Parathyroid adenoma (tissue), 2 donors: ENCODE data around the gene DAZ3.
"Not testable (repeated sequence)": the region's sequence is repeated elsewhere in the genome, so short reads cannot be mapped to it uniquely, and the experiment has no call there.

Experiments
- H2AFZ ChIP-seq: fragments of 300-600 bp; sonication (generic); one replicate; pipeline ENCODE4 v1.7.0; 2017; ENCODE audit warnings: antibody characterized with exemption, mild to moderate bottlenecking
- H3K27ac ChIP-seq: fragments of 300-600 bp; sonication (generic); one replicate; pipeline ENCODE4 v1.7.0; 2017
- H3K27me3 ChIP-seq: fragments of 300-600 bp; sonication (generic); one replicate; pipeline ENCODE4 v1.7.0; 2017; ENCODE audit warnings: low read length; ENCODE audit not compliant: control insufficient read depth, insufficient read depth
- H3K36me3 ChIP-seq: fragments of 300-600 bp; sonication (generic); one replicate; pipeline ENCODE4 v1.7.0; 2017; ENCODE audit warnings: low read length; ENCODE audit not compliant: control insufficient read depth, insufficient read depth
- H3K4me1 ChIP-seq: fragments of 300-600 bp; sonication (generic); one replicate; pipeline ENCODE4 v1.7.0; 2017; ENCODE audit warnings: control low read depth
- H3K4me2 ChIP-seq: fragments of 300-600 bp; sonication (generic); one replicate; pipeline ENCODE4 v1.7.0; 2017; ENCODE audit warnings: low read length
- H3K4me3 ChIP-seq: fragments of 300-600 bp; sonication (generic); one replicate; pipeline ENCODE4 v1.7.0; 2017; ENCODE audit warnings: low read depth, low read length
- H3K79me2 ChIP-seq: fragments of 300-600 bp; sonication (generic); one replicate; pipeline ENCODE4 v1.7.0; 2017; ENCODE audit warnings: control low read depth
- H3K9ac ChIP-seq: fragments of 300-600 bp; sonication (generic); one replicate; pipeline ENCODE4 v1.7.0; 2017; ENCODE audit warnings: mild to moderate bottlenecking
- H3K9me3 ChIP-seq: fragments of 300-600 bp; sonication (generic); one replicate; pipeline ENCODE4 v1.7.0; 2017; ENCODE audit warnings: low read length; ENCODE audit not compliant: control insufficient read depth
- donor health status: primary hyperparathyroidism.

DAZ3 gene, protein sequence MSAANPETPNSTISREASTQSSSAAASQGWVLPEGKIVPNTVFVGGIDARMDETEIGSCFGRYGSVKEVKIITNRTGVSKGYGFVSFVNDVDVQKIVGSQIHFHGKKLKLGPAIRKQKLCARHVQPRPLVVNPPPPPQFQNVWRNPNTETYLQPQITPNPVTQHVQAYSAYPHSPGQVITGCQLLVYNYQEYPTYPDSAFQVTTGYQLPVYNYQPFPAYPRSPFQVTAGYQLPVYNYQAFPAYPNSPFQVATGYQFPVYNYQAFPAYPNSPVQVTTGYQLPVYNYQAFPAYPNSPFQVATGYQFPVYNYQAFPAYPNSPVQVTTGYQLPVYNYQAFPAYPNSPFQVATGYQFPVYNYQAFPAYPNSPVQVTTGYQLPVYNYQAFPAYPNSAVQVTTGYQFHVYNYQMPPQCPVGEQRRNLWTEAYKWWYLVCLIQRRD

DNA sequence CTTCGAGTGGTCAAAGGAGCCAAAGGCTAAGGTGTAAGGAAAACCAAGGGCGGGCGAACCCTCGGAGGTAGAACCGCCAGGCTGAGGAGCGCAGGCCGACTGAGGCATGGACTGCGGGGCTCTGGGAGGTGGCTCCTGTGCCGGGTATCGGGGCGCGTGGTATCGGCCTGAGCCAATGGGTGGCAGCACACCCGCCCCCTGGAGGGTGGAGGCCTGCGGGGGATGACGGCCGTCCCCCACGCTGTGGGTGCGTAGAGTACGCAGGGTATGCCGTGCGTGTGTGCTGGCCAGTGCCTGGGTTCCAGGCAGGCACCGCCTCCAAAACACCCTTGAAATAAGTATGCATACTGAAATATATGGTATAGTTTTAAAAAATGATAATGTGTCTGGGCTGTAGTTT, at the start of gene DAZ3:
TSS of gene DAZ3 (minus strand) at position 101 of the 400 bp plus-strand sequence. CDS start 208 bp downstream, outside the sequence.
- H3K4me2 ChIP-seq, H3K4me3 ChIP-seq, H3K9ac ChIP-seq, H3K27me3 ChIP-seq, H3K36me3 ChIP-seq, H3K4me1 ChIP-seq, H3K27ac ChIP-seq, H2AFZ ChIP-seq, H3K79me2 ChIP-seq, H3K9me3 ChIP-seq: not testable (repeated sequence)

DNA sequence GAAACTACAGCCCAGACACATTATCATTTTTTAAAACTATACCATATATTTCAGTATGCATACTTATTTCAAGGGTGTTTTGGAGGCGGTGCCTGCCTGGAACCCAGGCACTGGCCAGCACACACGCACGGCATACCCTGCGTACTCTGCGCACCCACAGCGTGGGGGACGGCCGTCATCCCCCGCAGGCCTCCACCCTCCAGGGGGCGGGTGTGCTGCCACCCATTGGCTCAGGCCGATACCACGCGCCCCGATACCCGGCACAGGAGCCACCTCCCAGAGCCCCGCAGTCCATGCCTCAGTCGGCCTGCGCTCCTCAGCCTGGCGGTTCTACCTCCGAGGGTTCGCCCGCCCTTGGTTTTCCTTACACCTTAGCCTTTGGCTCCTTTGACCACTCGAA, 20.4 kb upstream of the DAZ3 start, which contains the start of gene DAZ4:
TSS of gene DAZ4 (plus strand) at position 301 of the 400 bp plus-strand sequence. CDS start 208 bp downstream, outside the sequence.
- H3K27me3 ChIP-seq, H3K36me3 ChIP-seq, H3K4me2 ChIP-seq, H3K4me1 ChIP-seq, H3K9ac ChIP-seq, H3K79me2 ChIP-seq, H2AFZ ChIP-seq, H3K27ac ChIP-seq, H3K4me3 ChIP-seq, H3K9me3 ChIP-seq: not testable (repeated sequence)

DNA sequence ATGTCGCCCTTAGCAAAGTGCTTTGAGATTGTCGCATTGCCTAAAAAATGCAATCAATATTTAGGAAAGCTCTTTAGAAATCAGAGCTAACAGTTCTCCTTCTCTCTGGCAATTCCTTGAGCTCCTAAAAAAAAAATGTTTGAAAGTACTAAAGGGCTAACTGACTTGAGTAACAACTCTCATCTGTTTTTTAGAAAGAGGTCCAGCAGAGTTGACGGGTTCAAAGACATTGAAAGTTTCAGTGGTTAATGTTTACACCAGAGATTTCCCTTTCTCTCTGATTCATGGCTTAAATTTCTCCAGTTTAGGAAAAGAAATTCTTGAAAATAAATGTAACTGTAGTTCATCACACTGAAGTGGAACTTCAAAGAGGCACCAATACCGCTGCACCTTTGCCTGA, 11.9 kb upstream of the DAZ3 start:
- not testable (repeated sequence) for H3K27me3 ChIP-seq, H3K79me2 ChIP-seq, H3K9ac ChIP-seq, H3K36me3 ChIP-seq, H3K4me3 ChIP-seq, H2AFZ ChIP-seq, H3K9me3 ChIP-seq, H3K27ac ChIP-seq, H3K4me2 ChIP-seq, H3K4me1 ChIP-seq

DNA sequence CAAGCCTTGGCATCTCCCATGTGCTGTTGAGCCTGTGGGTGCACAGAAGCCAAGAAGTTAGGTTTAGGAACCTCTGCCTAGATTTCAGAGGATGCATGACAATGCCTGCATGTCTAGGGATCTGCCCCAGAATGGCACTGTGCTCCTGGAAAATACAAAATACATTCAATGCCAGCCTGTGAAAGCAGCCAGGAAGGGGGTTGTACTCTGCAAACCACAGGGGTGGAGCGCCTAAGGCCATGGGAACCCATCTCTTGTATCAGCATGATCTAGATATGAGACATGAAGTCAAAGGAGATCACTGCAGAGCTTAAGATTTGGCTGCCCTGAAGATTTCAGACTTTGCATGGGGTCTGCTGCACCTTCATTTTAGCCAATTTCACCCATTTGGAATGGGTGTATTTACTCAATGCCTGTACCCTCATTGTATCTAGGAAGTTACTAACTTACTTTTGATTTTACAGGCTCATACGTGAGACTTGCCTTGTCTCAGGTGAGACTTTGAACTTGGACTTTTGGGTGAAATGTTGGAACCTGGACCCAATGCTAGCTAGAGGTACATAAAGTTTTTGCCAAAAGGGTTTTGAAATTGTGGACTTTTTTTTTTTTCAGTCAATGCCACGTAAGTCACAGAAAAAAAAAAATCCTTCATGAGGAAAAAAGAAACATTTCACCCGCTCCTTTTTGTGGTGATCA, 11.1 kb upstream of the DAZ3 start:
- H3K9me3 ChIP-seq, H3K9ac ChIP-seq, H3K4me2 ChIP-seq, H3K27ac ChIP-seq, H3K4me3 ChIP-seq, H3K4me1 ChIP-seq, H3K27me3 ChIP-seq, H3K79me2 ChIP-seq, H2AFZ ChIP-seq, H3K36me3 ChIP-seq: not testable (repeated sequence)

DNA sequence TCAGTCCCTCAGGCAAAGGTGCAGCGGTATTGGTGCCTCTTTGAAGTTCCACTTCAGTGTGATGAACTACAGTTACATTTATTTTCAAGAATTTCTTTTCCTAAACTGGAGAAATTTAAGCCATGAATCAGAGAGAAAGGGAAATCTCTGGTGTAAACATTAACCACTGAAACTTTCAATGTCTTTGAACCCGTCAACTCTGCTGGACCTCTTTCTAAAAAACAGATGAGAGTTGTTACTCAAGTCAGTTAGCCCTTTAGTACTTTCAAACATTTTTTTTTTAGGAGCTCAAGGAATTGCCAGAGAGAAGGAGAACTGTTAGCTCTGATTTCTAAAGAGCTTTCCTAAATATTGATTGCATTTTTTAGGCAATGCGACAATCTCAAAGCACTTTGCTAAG, 8.6 kb upstream of the DAZ3 start:
- H3K79me2 ChIP-seq, H3K4me2 ChIP-seq, H3K4me3 ChIP-seq, H3K9me3 ChIP-seq, H3K36me3 ChIP-seq, H2AFZ ChIP-seq, H3K4me1 ChIP-seq, H3K27me3 ChIP-seq, H3K27ac ChIP-seq, H3K9ac ChIP-seq: not testable (repeated sequence)
